Neuronal stem cell (in vitro differentiated cells): ENCODE measurements around the gene CREB5.

Source experiments
- DNase-seq: peaks from one replicate; pipeline ENCODE4 v3.0.0-alpha.2; 2013; ENCODE audit warnings: low spot score
- H2AFZ ChIP-seq: one replicate; pipeline ENCODE4 v1.6.1; 2013; ENCODE audit warnings: mild to moderate bottlenecking, low read length, inconsistent platforms
- H2AK5ac ChIP-seq: 2 replicates; pipeline ENCODE4 v1.6.1; 2013; ENCODE audit warnings: low read depth, mild to moderate bottlenecking, inconsistent platforms, low read length, moderate library complexity, mixed read lengths
- H2BK120ac ChIP-seq: 2 replicates; pipeline ENCODE4 v1.6.1; 2013; ENCODE audit warnings: low read depth, mild to moderate bottlenecking, inconsistent platforms, low read length, moderate library complexity, mixed read lengths
- H2BK12ac ChIP-seq: one replicate; pipeline ENCODE4 v1.6.1; 2013; ENCODE audit warnings: low read length, inconsistent platforms
- H2BK15ac ChIP-seq: 2 replicates; pipeline ENCODE4 v1.6.1; 2013; ENCODE audit warnings: mild to moderate bottlenecking, low read length, inconsistent platforms, mixed read lengths
- H2BK5ac ChIP-seq: one replicate; pipeline ENCODE4 v1.6.1; 2013; ENCODE audit warnings: inconsistent platforms, mild to moderate bottlenecking, low read length, moderate library complexity
- H3K14ac ChIP-seq: one replicate; pipeline ENCODE4 v1.6.1; 2013; ENCODE audit warnings: low read length, inconsistent platforms
- H3K18ac ChIP-seq: 2 replicates; pipeline ENCODE4 v1.6.1; 2013; ENCODE audit warnings: low read length, inconsistent platforms
- H3K23ac ChIP-seq: 2 replicates; pipeline ENCODE4 v1.6.1; 2013; ENCODE audit warnings: low read depth, mild to moderate bottlenecking, mixed read lengths, low read length, inconsistent platforms; ENCODE audit not compliant: poor library complexity
- H3K27ac ChIP-seq: replicated peaks from 3 replicates; pipeline ENCODE4 v1.5.1; 2013; ENCODE audit warnings: low read length, inconsistent platforms
- H3K27me3 ChIP-seq, 3 experiments: 2 replicates each; pipeline ENCODE4 v1.6.1; 2013; ENCODE audit warnings: low read length in 3 of 3, mild to moderate bottlenecking in 2 of 3, inconsistent platforms in 1 of 3, low read depth in 1 of 3, mixed read lengths in 1 of 3, moderate library complexity in 1 of 3; ENCODE audit not compliant: control insufficient read depth in 3 of 3, insufficient read depth in 3 of 3
- H3K36me3 ChIP-seq, 2 donors: replicated peaks in 1 of 2; 2 replicates each; pipeline ENCODE4 v1.6.1; 2013; ENCODE audit warnings: low read length in 2 of 2; ENCODE audit not compliant: control insufficient read depth in 2 of 2, insufficient read depth in 2 of 2
- H3K4ac ChIP-seq: 2 replicates; pipeline ENCODE4 v1.6.1; 2013; ENCODE audit warnings: inconsistent platforms, mild to moderate bottlenecking, low read length, moderate library complexity
- H3K4me1 ChIP-seq, 2 donors: 1 replicate in 1 of 2; 2 replicates in 1 of 2; pipeline ENCODE4 v1.6.1; 2013; ENCODE audit warnings: low read length in 2 of 2, low read depth in 1 of 2; ENCODE audit not compliant: control insufficient read depth in 2 of 2, insufficient read depth in 1 of 2
- H3K4me2 ChIP-seq: one replicate; pipeline ENCODE4 v1.6.1; 2013; ENCODE audit warnings: mild to moderate bottlenecking, low read length, inconsistent platforms; ENCODE audit not compliant: insufficient read depth, poor library complexity, severe bottlenecking
- H3K4me3 ChIP-seq, 2 donors: 2 replicates each; pipeline ENCODE4 v1.5.1; 2013; ENCODE audit warnings: low read length in 2 of 2, mild to moderate bottlenecking in 2 of 2, inconsistent platforms in 1 of 2, moderate library complexity in 1 of 2
- H3K79me1 ChIP-seq: one replicate; pipeline ENCODE4 v1.6.1; 2013; ENCODE audit warnings: low read depth, mild to moderate bottlenecking, inconsistent platforms, low read length, moderate library complexity
- H3K9ac ChIP-seq: one replicate; pipeline ENCODE4 v1.6.1; 2013; ENCODE audit warnings: mild to moderate bottlenecking, low read depth, low read length, inconsistent platforms; ENCODE audit not compliant: poor library complexity
- H3K9me3 ChIP-seq, 2 donors: replicated peaks in 1 of 2; 2 replicates each; pipeline versions ENCODE3 to v1.6.1; 2013; ENCODE audit warnings: low read length in 2 of 2, mild to moderate bottlenecking in 2 of 2, inconsistent platforms in 1 of 2, low read depth in 1 of 2, mixed read lengths in 1 of 2, moderate library complexity in 1 of 2; ENCODE audit not compliant: control insufficient read depth in 2 of 2, insufficient read depth in 1 of 2
- H4K8ac ChIP-seq: one replicate; pipeline ENCODE4 v1.6.1; 2013; ENCODE audit warnings: low read depth, mild to moderate bottlenecking, inconsistent platforms, low read length, moderate library complexity
- H4K91ac ChIP-seq: one replicate; pipeline ENCODE4 v1.6.1; 2013; ENCODE audit warnings: low read length, low read depth, mild to moderate bottlenecking, inconsistent platforms; ENCODE audit not compliant: poor library complexity
- WGBS, 2 donors: extraction: QIAGEN DNeasy Blood & Tissue Kit; methylation state at CpG; one replicate each; pipeline ENCODE4 v1.1.7; 2013; ENCODE audit warnings: missing lambda C conversion rate in 2 of 2, mixed read lengths in 1 of 2; ENCODE audit not compliant: insufficient read length in 2 of 2, insufficient replicate concordance in 1 of 2; ENCODE audit errors: extremely low coverage in 2 of 2; 5-methylcytosine and 5-hydroxymethylcytosine counted together

The CREB5 gene

DNA sequence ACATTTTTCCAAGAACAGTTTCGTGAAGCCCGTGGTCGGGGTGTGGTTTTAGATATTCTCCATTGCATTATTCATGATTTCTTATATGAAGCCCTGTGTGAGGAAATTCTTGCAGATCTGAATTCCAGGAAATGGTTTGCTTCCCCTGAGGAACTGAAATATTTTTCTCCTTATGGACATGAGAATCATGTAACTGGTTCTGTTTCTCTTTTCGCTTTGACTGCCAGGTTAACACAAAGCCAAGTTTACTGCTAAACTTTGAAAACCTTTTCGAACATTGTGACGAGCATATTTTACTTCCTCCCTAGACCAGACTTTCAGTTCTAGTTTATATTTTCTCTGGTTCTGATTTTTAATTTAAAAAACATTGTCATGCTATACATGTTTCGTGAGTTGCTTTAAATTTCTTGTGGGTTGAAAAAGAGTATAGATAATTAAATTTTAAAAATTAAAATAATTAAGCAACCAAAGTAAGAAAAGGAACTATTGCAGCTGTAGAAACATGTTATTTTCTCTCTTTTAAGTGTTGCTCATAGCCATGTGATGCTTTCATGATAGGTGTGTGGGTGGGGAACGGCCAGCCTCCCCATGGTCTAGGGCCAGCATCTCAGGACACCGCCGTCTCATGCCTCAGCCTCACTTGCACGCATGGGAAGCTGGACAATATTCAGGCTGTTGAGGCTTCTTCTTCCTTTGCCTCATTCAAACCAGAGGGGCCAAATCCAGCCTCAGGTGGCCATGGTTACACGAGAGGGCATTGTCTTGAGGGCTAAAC, 97.1 kb downstream of the CREB5 start:
- Histone ChIP-seq H3K23ac (no peak overlapping the region), H3K14ac (no peak overlapping the region), H2BK12ac (no peak overlapping the region), H3K4me2 (no peak overlapping the region), H3K9me3 (no peaks in the 10 kb centered on the region), H3K4me3 (no peak overlapping the region), H3K79me1 (no peaks in the 10 kb centered on the region), H4K8ac (no peak overlapping the region), H2BK5ac (no peak overlapping the region), H2BK120ac (no peak overlapping the region), H2AK5ac (no peak overlapping the region), H3K18ac (no peak overlapping the region), H4K91ac (no peak overlapping the region), H3K9ac (no peak overlapping the region), H3K36me3 (no peaks in the 10 kb centered on the region), H3K4ac (no peak overlapping the region), H2BK15ac (no peak overlapping the region), H3K4me1 (peaks cover 5 to 10% of the 10 kb centered on the region in 2 donors), H3K27me3 (peaks cover 0 to 2% (median 0%) of the 10 kb centered on the region in 3 experiments), H2AFZ (no peak overlapping the region), H3K27ac (no peak overlapping the region)
- no peak for DNase-seq
- WGBS, 2 donors: no CpG with 5 or more reads among the region's 12 CpGs

DNA sequence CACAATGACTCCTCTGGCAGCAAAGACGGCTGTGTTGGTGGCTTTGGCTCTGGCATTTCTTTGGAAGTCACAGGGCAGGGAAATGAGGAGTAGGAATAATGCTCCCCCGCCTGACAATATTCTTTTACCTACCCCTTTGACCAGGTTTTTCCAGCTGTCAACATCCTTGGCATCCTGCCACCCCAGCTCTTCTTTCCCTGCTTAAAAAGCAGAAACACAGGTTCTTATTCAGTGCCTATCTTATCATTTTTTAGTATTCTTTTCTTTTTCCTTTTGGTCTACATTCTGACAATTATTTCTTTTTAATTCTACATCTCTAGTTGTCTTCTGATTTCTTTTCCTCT, 97.7 kb downstream of the CREB5 start:
- no peak overlapping the region for H3K18ac ChIP-seq

DNA sequence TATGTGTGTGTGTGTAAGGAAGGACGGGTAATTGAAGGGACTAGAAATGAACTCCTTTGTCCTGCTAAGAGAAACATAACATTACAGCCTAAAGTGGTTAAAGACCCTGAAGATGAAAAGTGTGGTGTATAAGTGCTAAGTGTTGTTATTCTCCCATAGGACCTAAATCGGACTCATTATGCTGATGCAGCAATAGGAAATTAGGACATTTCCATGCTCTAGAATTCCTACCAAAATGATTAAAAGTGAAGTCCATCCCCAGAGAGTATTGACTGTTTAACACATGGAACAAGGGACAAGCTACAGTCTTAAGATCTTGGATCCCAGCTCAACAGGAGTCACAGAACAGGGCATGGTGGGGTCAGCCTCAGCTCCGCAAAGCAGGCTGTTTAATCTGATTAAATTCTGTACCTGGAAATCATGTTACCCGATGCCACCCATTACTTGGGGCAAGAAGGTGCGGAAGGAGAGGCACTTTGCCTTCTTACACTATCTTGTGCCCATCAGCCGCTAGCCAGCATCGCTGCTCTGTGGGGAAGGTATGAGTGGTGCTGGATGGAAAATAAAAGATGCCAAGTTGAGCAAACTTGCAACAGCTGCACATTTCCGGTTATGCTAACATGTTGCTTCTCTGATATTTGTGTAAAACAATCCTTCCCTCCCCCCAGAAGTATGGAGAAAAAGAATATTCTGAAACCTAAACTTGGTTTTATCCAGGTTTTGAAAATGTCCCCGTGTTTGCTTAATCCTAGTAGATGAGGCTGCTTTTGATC, 100.5 kb downstream of the CREB5 start:
- peaks cover 19 to 26% of the 10 kb centered on the region in 2 donors for H3K4me1 ChIP-seq
- no peak for DNase-seq
- H3K4me2 ChIP-seq: no peak overlapping the region
- no peak overlapping the region for H3K9ac ChIP-seq
- H3K9me3 ChIP-seq: no peaks in the 10 kb centered on the region
- no peak overlapping the region for H2AK5ac ChIP-seq
- no peaks in the 10 kb centered on the region for H3K79me1 ChIP-seq
- no peak overlapping the region for H3K18ac ChIP-seq
- no peak overlapping the region for H3K4ac ChIP-seq
- H2AFZ ChIP-seq: no peak overlapping the region
- no peak overlapping the region for H2BK120ac ChIP-seq
- WGBS, 2 donors: no CpG with 5 or more reads among the region's 9 CpGs
- peaks cover 0 to 2% (median 0%) of the 10 kb centered on the region in 3 experiments for H3K27me3 ChIP-seq
- H3K27ac ChIP-seq: no peak overlapping the region
- no peak overlapping the region for H4K8ac ChIP-seq
- no peaks in the 10 kb centered on the region for H3K36me3 ChIP-seq
- no peak overlapping the region for H2BK12ac ChIP-seq
- H2BK15ac ChIP-seq: no peak overlapping the region
- no peak overlapping the region for H3K4me3 ChIP-seq
- H2BK5ac ChIP-seq: no peak overlapping the region
- H3K14ac ChIP-seq: no peak overlapping the region
- no peak overlapping the region for H3K23ac ChIP-seq
- no peak overlapping the region for H4K91ac ChIP-seq

More for the DNA sequence above, 97.7 kb downstream of the CREB5 start:
- no peak overlapping the region for H3K23ac ChIP-seq
- no peak overlapping the region for H2BK120ac ChIP-seq
- no peak overlapping the region for H3K4me3 ChIP-seq
- no peak overlapping the region for H3K9ac ChIP-seq
- H3K14ac ChIP-seq: no peak overlapping the region
- no peaks in the 10 kb centered on the region for H3K36me3 ChIP-seq
- H4K8ac ChIP-seq: no peak overlapping the region
- no peak overlapping the region for H4K91ac ChIP-seq
- H3K27me3 ChIP-seq: peaks cover 0 to 2% (median 0%) of the 10 kb centered on the region in 3 experiments
- H2BK15ac ChIP-seq: no peak overlapping the region
- no CpG with 5 or more reads among the region's 2 CpGs for WGBS, 2 donors
- DNase-seq: no peak
- H3K4me2 ChIP-seq: no peak overlapping the region
- no peak overlapping the region for H2AFZ ChIP-seq
- H3K4me1 ChIP-seq: peaks cover 5 to 10% of the 10 kb centered on the region in 2 donors
- H3K4ac ChIP-seq: no peak overlapping the region
- no peak overlapping the region for H2BK5ac ChIP-seq
- H2BK12ac ChIP-seq: no peak overlapping the region
- no peak overlapping the region for H2AK5ac ChIP-seq
- H3K9me3 ChIP-seq: no peaks in the 10 kb centered on the region
- H3K27ac ChIP-seq: no peak overlapping the region
- H3K79me1 ChIP-seq: no peaks in the 10 kb centered on the region
